ENCODE measurements around the gene CENPM. TPM values are rescaled to one million over a fixed set of nuclear protein-coding genes. Genes with fewer than 3 reads are reported as not detected.

CENPM gene
- total and polyA plus RNA-seq, 4 donors = 0.17 to 26.3 (median 2.3) TPM

GRCh38 chr22:41905411-41906202 lies 41.3 kb downstream of the CENPM start (continued):
- TF ChIP-seq REST (IDR thresholded peaks at IDR 0.05) (no peak), FOXA2 (IDR thresholded peaks at IDR 0.05) (no peak), GABPA (IDR thresholded peaks at IDR 0.05 in 1 of 2, conservative IDR thresholded peaks at IDR 0.05 in 1 of 2) (no peak), CTCF (IDR thresholded peaks at IDR 0.05; ENCODE audit: low read depth, low read length, missing input control) (no peak), RAD21 (IDR thresholded peaks at IDR 0.05) (no peak), EGR1 (IDR thresholded peaks at IDR 0.05; ENCODE audit: low read depth in 2 of 2) (no peak), YY1 (IDR thresholded peaks at IDR 0.05) (no peak)

- H3K9me3 ChIP-seq (ENCODE audit: control insufficient read depth in 4 of 4, low read length in 3 of 4) = no peaks in the 10 kb centered on the region
- no peak overlapping the region for H3K4me3 ChIP-seq (ENCODE audit: low read depth in 1 of 3, low read length in 3 of 3)
- WGBS = 93% methylated on average over 24 of the region's 24 CpGs
- peaks cover 2 to 31% (median 20%) of the 10 kb centered on the region in 4 donors for H3K4me1 ChIP-seq (ENCODE audit: control insufficient read depth in 4 of 4, insufficient read depth in 4 of 4, low read length in 3 of 4)
- no peak for TF ChIP-seq TAF1 (conservative IDR thresholded peaks at IDR 0.05)
- TF ChIP-seq JUND (IDR thresholded peaks at IDR 0.05) = no peak
- no peak for TF ChIP-seq EGR1 (IDR thresholded peaks at IDR 0.05; ENCODE audit: low read depth in 2 of 2)
- no peak for TF ChIP-seq NR2F2 (IDR thresholded peaks at IDR 0.05)
- no peak for TF ChIP-seq RXRA (IDR thresholded peaks at IDR 0.05)
- no peak for TF ChIP-seq ATF3 (IDR thresholded peaks at IDR 0.05)
- TF ChIP-seq CTCF (IDR thresholded peaks at IDR 0.05; ENCODE audit: low read depth, low read length, missing input control) = no peak
- no peak for TF ChIP-seq FOXA2 (IDR thresholded peaks at IDR 0.05)
- TF ChIP-seq SP1 (IDR thresholded peaks at IDR 0.05) = no peak
- no peak overlapping the region for H3K27ac ChIP-seq (ENCODE audit: low read depth in 1 of 2, low read length in 2 of 2)
- no peak overlapping the region for H3K9ac ChIP-seq (ENCODE audit: low read depth in 1 of 2, low read length in 2 of 2)
- peaks cover 24 to 38% (median 31%) of the 10 kb centered on the region in 4 donors for H3K36me3 ChIP-seq (ENCODE audit: control insufficient read depth in 4 of 4, insufficient read depth in 3 of 4, low read depth in 1 of 4, low read length in 3 of 4)
- H3K27me3 ChIP-seq (ENCODE audit: control insufficient read depth in 4 of 4, insufficient read depth in 4 of 4, low read length in 3 of 4) = no peaks in the 10 kb centered on the region
- DNase-seq (ENCODE audit: low spot score) = no peak
These were observed 42.2 kb downstream of the CENPM start for GRCh38 chr22:41904450-41905410.
